HuH-7 (cell line): ENCODE data around the gene RACGAP1.

Source experiments
- DNase-seq: peaks from one replicate; pipeline ENCODE4 v3.0.0; 2011; ENCODE audit warnings: low spot score

Gene RACGAP1

GRCh38 chr12:49968471-49968870 is 56.8 kb downstream of the RACGAP1 start:
- no peak for DNase-seq

- DNase-seq, result no peak
These were observed 57.5 kb downstream of the RACGAP1 start for GRCh38 chr12:49967777-49968250.

GRCh38 chr12:49967042-49967776 is 58.1 kb downstream of the RACGAP1 start:
- peak; percentile 99 for DNase-seq

GRCh38 chr12:49966511-49967041 is 58.7 kb downstream of the RACGAP1 start:
- no peak for DNase-seq

GRCh38 chr12:49965836-49966235 is 59.5 kb downstream of the RACGAP1 start:
- no peak for DNase-seq

GRCh38 chr12:49964849-49965624 is 60.3 kb downstream of the RACGAP1 start:
- DNase-seq, result no peak

GRCh38 chr12:49963976-49964815 is 61.1 kb downstream of the RACGAP1 start:
- DNase-seq, result no peak

- DNase-seq, result no peak
These were observed 62.2 kb downstream of the RACGAP1 start for GRCh38 chr12:49962861-49963765.

GRCh38 chr12:49961993-49962764 is 63.1 kb downstream of the RACGAP1 start:
- no peak for DNase-seq

- DNase-seq, result no peak
These were observed 64.0 kb downstream of the RACGAP1 start, which contains the start of gene AQP5 for GRCh38 chr12:49961111-49961922. Gene AQP5 (plus strand): TSS chr12:49961872. CDS start chr12:49962018, 146 bp downstream.

- no peak for DNase-seq
These were observed 64.7 kb downstream of the RACGAP1 start for GRCh38 chr12:49960474-49961110.

GRCh38 chr12:49959685-49960473 is 65.4 kb downstream of the RACGAP1 start:
- no peak for DNase-seq

- no peak for DNase-seq
These were observed 67.7 kb downstream of the RACGAP1 start for GRCh38 chr12:49957570-49957967.

GRCh38 chr12:49956663-49957569 is 68.4 kb downstream of the RACGAP1 start:
- no peak for DNase-seq

- no peak for DNase-seq
These were observed 69.2 kb downstream of the RACGAP1 start for GRCh38 chr12:49955899-49956662.
